GM12892 (cell line): ENCODE results near the gene SHISA9.

Experiments
- POLR2A ChIP-seq: IDR thresholded peaks from 2 replicates; pipeline ENCODE4 v1.6.1; 2011; ENCODE audit warnings: low read depth, low read length, control low read depth
- POLR2AphosphoS5 ChIP-seq: IDR thresholded peaks from 2 replicates; pipeline ENCODE4 v1.6.1; 2011; ENCODE audit warnings: low read depth, low read length, control low read depth
- TAF1 ChIP-seq: IDR thresholded peaks from 2 replicates; pipeline ENCODE4 v1.6.1; 2011; ENCODE audit warnings: low read depth, mild to moderate bottlenecking, control low read depth, low read length, borderline replicate concordance

- no peak for TF ChIP-seq POLR2A
- no peak for TF ChIP-seq POLR2AphosphoS5
- TF ChIP-seq TAF1, result no peak
These were observed 154.1 kb downstream of the SHISA9 start for GRCh38 chr16:13055480-13055879.
